ENCODE data around the gene GSN. TPM values are rescaled to one million over a fixed set of nuclear protein-coding genes. Genes with fewer than 3 reads are reported as not detected.

The GSN gene
- total RNA-seq, 1 donor from 2014 or later = 72.1 TPM

DNA sequence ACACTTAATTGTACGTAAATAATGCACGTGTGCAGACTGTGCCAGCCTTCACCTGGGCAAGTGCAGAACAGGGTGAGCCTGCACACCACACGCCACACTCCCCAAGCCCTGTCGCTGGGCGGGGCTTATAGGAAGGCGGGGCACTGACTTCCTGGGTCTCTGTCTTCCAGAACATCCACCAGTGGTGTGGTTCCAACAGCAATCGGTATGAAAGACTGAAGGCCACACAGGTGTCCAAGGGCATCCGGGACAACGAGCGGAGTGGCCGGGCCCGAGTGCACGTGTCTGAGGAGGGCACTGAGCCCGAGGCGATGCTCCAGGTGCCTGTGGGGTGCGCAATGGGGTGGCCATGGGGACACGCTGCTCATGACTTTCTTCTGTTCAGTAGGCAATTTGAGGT, 44.2 kb downstream of the GSN start:
- TF ChIP-seq EZH2 (IDR thresholded peaks at IDR 0.05) = no peak
- TF ChIP-seq EZH2phosphoT487 (IDR thresholded peaks at IDR 0.05) = no peak
- TF ChIP-seq CTCF (IDR thresholded peaks at IDR 0.05) = no peak

GRCh38 chr9:121313458-121314152, 45.6 kb downstream of the GSN start:
- no peak overlapping the region for H2AFZ ChIP-seq (replicated peaks)
- Mint-ChIP-seq H3K27ac (no peak overlapping the region), H3K36me3 (peaks cover 9% of the 10 kb centered on the region), H3K4me3 (no peak overlapping the region), H3K27me3 (ENCODE audit: insufficient read depth, low read depth) (peaks cover 5% of the 10 kb centered on the region), H3K9me3 (no peaks in the 10 kb centered on the region), H3K4me1 (no peaks in the 10 kb centered on the region)
- H3K27ac ChIP-seq = no peak overlapping the region
- H3K4me1 ChIP-seq = no peaks in the 10 kb centered on the region
- no peak for TF ChIP-seq EZH2phosphoT487 (IDR thresholded peaks at IDR 0.05)
- TF ChIP-seq CTCF (IDR thresholded peaks at IDR 0.05) = no peak
- TF ChIP-seq EZH2 (IDR thresholded peaks at IDR 0.05) = no peak
- no peak for DNase-seq (ENCODE audit: low spot score)
- H3K4me3 ChIP-seq = no peak overlapping the region
- H4K20me1 ChIP-seq (ENCODE audit: low read depth) = no peaks in the 10 kb centered on the region
- H3K4me2 ChIP-seq = no peak overlapping the region
- H3F3A ChIP-seq (ENCODE audit: low read depth) = no peaks in the 10 kb centered on the region
- H3K9me3 ChIP-seq (ENCODE audit: low read depth) = no peaks in the 10 kb centered on the region
- no peak overlapping the region for H3K9ac ChIP-seq
- H3K36me3 ChIP-seq = no peaks in the 10 kb centered on the region
- H3K79me2 ChIP-seq (ENCODE audit: low read depth) = no peaks in the 10 kb centered on the region
- no peaks in the 10 kb centered on the region for H3K27me3 ChIP-seq

More for the DNA sequence above, 44.2 kb downstream of the GSN start:
- H3F3A ChIP-seq (ENCODE audit: low read depth) = no peaks in the 10 kb centered on the region
- H3K27ac ChIP-seq = no peak overlapping the region
- no peak overlapping the region for H3K4me3 ChIP-seq
- H2AFZ ChIP-seq (replicated peaks) = no peak overlapping the region
- no peak overlapping the region for H3K4me3 Mint-ChIP-seq
- H3K36me3 ChIP-seq = no peaks in the 10 kb centered on the region
- H3K79me2 ChIP-seq (ENCODE audit: low read depth) = no peaks in the 10 kb centered on the region
- no peaks in the 10 kb centered on the region for H4K20me1 ChIP-seq (ENCODE audit: low read depth)
- no peak overlapping the region for H3K9ac ChIP-seq
- H3K27me3 Mint-ChIP-seq (ENCODE audit: insufficient read depth, low read depth) = peaks cover 5% of the 10 kb centered on the region
- no peaks in the 10 kb centered on the region for H3K27me3 ChIP-seq
- H3K9me3 ChIP-seq (ENCODE audit: low read depth) = no peaks in the 10 kb centered on the region
- no peak for DNase-seq (ENCODE audit: low spot score)
- H3K4me1 Mint-ChIP-seq = peaks cover 2% of the 10 kb centered on the region
- peaks cover 7% of the 10 kb centered on the region for H3K36me3 Mint-ChIP-seq
- no peaks in the 10 kb centered on the region for H3K4me1 ChIP-seq
- H3K9me3 Mint-ChIP-seq = no peaks in the 10 kb centered on the region
- H3K27ac Mint-ChIP-seq = no peak overlapping the region
- no peak overlapping the region for H3K4me2 ChIP-seq

DNA sequence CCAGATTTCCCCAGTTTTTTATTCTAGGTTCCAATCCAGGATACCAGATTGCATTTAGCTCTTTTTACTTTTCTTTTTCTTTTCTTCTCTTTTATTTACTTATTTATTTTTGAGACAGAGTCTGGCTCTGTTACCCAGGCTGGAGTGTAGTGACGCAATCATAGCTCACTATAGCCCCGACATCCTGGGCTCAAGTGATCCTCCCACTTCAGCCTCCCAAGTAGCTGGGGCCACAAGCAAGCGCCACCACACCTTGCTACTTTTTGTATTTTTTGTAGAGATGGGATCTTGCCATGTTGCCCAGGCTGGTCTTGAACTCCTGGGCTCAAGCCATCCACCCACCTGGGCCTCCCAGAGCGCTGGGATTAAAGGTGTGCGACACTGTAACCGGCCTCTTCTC, 48.4 kb downstream of the GSN start:
- DNase-seq (ENCODE audit: low spot score) = no peak
- no peak overlapping the region for H3K27ac ChIP-seq
- H3K4me1 ChIP-seq = no peaks in the 10 kb centered on the region
- H3K9ac ChIP-seq = no peak overlapping the region
- H4K20me1 ChIP-seq (ENCODE audit: low read depth) = no peaks in the 10 kb centered on the region
- H3K27me3 Mint-ChIP-seq (ENCODE audit: insufficient read depth, low read depth) = no peaks in the 10 kb centered on the region
- TF ChIP-seq CTCF (IDR thresholded peaks at IDR 0.05) = no peak
- no peak for TF ChIP-seq EZH2phosphoT487 (IDR thresholded peaks at IDR 0.05)
- TF ChIP-seq EZH2 (IDR thresholded peaks at IDR 0.05) = no peak
- H3K4me3 ChIP-seq = no peak overlapping the region
- H3K4me3 Mint-ChIP-seq = no peak overlapping the region
- no peaks in the 10 kb centered on the region for H3K36me3 ChIP-seq
- no peaks in the 10 kb centered on the region for H3K9me3 Mint-ChIP-seq
- H3K79me2 ChIP-seq (ENCODE audit: low read depth) = no peaks in the 10 kb centered on the region
- no peaks in the 10 kb centered on the region for H3K9me3 ChIP-seq (ENCODE audit: low read depth)
- peaks cover 8% of the 10 kb centered on the region for H3K36me3 Mint-ChIP-seq
- H3K4me2 ChIP-seq = no peak overlapping the region
- H3K27ac Mint-ChIP-seq = no peak overlapping the region
- H3F3A ChIP-seq (ENCODE audit: low read depth) = no peaks in the 10 kb centered on the region
- no peaks in the 10 kb centered on the region for H3K4me1 Mint-ChIP-seq
- no peaks in the 10 kb centered on the region for H3K27me3 ChIP-seq
- no peak overlapping the region for H2AFZ ChIP-seq (replicated peaks)

All from neural progenitor cell (in vitro differentiated cells).